HCEC 1CT (cell line): ENCODE measurements around the gene CCDC81.
A peak's percentile ranks its signal among the peaks of the same experiment; 100 is the strongest.
"Not testable (repeated sequence)": the region's sequence is repeated elsewhere in the genome, so short reads cannot be mapped to it uniquely, and the experiment has no call there.

Source experiments
- DNase-seq: peaks from one replicate; pipeline ENCODE4 v3.0.0-alpha.2; 2017

CCDC81 gene

DNA sequence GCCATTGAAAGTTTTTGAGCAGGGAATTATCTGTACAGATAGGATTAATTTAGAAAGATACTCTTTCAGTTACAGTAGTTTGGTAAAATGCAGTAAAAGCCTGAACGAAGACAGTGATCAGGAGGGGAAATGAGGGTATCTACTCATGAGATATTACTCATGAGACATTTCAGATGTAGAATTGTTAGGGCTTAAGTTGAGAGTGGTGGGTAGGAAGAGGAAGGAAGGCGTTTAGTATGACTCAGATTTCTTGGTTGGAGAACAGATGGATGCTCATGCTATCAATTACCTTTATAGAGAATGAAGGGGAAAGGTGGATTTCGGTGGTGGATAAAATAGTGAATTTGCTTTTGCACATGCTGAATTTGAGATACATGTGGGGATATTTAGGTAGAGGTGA lies 15.8 kb downstream of the CCDC81 start:
- DNase-seq, result no peak

GRCh38 chr11:86395061-86395551 lies 20.4 kb downstream of the CCDC81 start:
- peak; percentile 12 for DNase-seq

GRCh38 chr11:86396396-86396795 lies 21.7 kb downstream of the CCDC81 start:
- DNase-seq, result peak; percentile 78

- no peak for DNase-seq
Measured at GRCh38 chr11:86397351-86397750, 22.7 kb downstream of the CCDC81 start.

DNA sequence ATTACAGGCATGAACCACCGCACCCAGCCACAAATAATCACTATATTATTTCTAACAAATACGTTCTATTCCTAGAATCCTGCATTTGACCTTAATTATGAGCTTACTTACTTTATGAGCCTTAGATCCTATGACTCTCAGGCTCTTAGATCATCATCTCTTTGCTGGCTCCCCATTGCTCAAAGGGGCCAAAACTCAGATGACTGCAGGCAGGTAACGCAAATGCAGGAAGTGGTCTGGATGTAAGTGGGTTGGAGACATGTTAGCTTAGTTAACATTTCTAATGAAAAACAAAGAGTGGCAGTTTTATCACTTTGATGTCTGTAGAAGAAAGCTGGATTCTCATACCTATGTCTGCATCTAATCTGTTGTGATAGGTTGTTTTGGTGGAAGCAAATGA lies 23.4 kb downstream of the CCDC81 start:
- DNase-seq, result no peak

- no peak for DNase-seq
Measured at GRCh38 chr11:86403458-86403857, 28.8 kb downstream of the CCDC81 start.

GRCh38 chr11:86408845-86409244 lies 34.2 kb downstream of the CCDC81 start:
- DNase-seq, result peak; percentile 13

GRCh38 chr11:86414032-86414431 lies 39.3 kb downstream of the CCDC81 start:
- no peak for DNase-seq

GRCh38 chr11:86415026-86415425 lies 40.3 kb downstream of the CCDC81 start:
- DNase-seq, result no peak

DNA sequence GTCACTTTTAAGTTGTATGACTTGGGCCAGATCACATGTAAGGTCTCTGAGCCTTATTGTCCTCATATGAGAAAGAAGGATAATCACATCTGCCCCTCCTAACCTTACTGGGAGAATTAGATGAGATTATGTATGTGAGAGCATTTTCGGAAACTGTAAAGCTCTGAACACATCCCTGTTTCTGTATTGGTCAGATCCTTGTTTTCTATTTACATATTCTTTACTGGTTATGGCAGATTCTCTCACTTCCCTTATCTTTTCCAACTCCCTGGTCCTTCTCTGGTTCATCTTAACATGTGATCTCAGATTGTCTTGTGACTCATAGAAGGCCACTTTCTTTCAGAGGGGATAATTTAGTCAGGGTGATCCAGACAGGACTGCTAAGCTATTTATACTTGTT lies 41.8 kb downstream of the CCDC81 start:
- DNase-seq, result no peak

DNA sequence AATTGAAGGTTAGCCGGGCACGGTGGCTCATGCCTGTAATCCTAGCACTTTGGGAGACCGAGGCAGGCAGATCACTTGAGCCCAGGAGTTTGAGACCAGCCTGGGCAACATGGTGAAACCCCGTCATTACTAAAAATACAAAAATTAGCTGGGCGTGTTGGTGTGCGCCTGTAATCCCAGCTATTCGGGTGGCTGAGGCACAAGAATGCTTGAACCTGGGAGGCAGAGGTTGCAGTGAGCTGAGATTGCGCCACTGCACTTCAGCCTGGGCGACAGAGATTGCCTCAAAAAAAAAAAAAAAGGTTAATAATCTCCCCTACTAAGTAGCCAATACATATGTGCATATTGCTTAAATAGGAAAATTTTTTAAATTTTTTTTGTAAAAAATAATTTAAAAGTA lies 42.3 kb downstream of the CCDC81 start:
- not testable (repeated sequence) for DNase-seq

DNA sequence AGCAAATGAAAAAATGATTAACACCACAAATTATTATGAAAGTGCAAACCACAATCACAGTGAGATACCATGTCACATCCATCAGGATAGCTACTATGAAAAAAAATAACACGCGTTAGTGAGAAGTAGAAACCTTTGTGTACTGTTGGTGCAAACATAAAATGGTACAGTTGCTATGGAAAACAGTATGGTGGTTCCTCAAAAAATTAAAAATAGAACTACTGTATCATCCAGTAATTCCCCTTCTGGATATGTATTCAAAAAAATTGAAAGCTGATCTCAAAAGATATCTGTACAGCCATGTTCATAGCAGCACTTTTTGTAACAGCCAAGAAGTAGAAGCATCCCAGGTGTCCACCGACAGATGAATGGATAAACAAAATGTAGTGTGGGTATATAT lies 43.4 kb downstream of the CCDC81 start:
- DNase-seq, result no peak

GRCh38 chr11:86418513-86418912 lies 43.8 kb downstream of the CCDC81 start:
- no peak for DNase-seq

- peak; percentile 13 for DNase-seq
Measured at GRCh38 chr11:86418917-86419316, 44.2 kb downstream of the CCDC81 start.

DNA sequence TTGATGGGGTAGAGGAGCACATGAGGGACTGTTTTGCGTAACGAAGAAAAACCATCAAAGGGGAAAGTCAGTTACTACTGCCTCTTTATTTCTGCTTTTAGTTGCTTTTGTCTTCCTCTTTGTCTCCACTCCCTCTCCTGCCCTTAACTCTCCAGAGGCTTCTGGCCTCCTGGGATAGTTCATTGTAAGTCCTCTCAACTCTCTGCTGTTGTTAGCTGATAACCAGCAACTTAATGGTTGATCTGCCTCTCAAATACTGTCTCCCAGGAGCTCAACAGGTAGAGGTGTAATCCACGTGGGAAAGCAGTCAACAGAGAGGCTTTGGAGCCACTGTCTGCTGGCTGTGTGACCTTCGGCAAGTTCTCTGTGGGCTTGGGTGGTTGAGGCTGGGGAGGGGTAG lies 47.3 kb downstream of the CCDC81 start:
- no peak for DNase-seq

DNA sequence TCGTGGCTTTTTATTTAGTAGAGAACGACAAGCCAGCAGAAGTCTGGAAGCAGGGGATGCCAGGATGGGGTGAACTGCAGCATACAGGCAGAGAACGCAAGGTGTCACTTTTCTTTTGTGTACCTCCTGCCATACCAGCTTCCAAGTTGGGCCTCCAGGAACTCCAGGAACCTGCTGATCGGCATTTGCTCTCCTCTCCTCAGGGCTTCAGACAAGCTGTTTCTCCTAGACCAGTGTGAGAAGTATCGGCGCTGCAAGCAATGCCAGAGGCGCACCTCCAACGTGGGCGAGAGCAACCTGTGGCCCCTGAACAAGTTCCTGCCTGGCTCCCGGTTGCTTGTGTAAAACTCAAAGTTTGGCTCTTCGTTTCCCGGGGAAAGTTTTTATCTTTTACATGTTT lies 47.7 kb downstream of the CCDC81 start:
- DNase-seq, result no peak

- DNase-seq, result not testable (repeated sequence)
Measured at GRCh38 chr11:86423488-86423887, 48.8 kb downstream of the CCDC81 start.

DNA sequence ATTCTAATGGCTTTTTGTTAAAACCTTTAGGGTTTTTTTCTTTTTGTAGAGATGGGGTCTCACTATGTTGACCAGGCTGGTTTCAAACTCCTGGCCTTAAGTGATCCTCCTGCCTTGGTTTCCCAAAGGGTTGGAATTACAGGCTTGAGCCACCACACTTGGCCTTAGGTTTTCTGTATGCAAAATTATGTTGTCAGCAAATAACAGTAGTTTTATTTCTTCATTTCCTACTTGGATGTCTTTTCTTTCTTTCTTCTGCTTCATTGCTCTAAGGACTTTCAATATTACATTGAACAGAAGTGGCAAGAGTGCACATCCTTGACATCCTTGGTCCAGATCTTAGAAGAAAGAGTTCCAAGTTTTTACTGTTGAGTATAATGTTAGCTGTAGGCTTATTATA lies 52.8 kb downstream of the CCDC81 start:
- no peak for DNase-seq

DNA sequence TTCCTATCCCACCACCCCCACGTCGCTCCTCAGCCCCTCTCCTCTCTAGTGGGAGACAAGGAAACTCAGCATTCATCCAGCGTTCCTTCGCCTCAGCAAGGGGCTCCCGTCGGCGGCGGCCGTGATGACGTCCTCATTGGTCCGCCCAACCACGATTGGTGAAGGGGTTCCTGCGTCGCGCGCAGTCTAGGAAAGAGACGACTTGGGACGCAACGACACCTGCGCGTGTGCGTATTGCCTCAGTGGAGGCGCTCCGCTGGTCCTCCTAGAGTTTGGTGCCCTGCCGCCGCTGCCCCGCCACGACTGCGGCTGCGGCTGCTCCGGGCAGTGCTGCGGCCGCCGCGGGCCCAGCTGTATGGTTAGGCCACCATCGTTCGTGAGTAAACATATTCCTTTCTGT lies 56.6 kb downstream of the CCDC81 start:
- DNase-seq, result no peak

DNA sequence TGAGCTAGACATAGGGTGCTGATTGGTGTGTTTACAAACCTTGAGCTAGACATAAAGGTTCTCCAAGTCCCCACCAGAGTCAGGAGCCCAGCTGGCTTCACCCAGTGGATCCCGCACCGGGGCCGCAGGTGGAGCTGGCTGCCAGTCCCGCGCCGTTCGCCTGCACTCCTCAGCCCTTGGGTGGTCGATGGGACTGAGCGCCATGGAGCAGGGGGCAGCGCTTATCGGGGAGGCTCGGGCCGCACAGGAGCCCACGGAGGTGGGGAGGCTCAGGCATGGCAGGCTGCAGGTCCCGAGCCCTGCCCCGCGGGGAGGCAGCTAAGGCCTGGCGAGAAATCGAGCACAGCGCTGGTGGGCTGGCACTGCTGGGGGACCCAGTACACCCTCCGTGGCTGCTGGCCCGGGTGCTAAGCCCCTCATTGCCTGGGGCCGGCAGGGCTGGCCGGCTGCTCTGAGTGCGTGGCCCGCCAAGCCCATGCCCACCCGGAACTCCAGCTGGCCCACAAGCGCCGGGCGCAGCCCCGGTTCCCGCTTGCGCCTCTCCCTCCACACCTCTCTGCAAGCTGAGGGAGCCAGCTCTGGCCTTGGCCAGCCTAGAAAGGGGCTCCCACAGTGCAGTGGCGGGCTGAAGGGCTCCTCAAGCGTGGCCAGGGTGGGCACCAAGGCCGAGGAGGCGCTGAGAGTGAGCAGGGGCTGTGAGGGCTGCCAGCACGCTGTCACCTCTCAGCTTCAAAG lies 58.8 kb downstream of the CCDC81 start:
- DNase-seq, result not testable (repeated sequence)

DNA sequence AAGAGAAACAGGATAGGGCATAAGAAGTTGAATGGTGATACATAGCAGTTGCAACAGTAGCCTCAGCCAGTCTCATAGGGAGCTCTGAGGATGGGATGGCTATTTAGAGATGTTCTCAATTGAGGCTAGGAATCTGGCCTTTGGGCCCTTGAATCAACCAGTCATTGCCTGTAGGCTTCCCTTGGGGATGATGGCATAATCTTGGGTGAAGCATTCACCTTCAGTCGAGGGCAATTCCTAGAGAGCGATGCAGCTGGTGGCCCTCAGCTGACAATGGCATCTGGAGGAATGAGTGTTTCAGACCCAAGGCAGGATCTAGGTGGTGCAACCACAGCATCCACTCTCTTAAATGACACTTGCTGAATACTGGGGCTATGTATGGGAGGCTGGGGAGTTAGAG lies 61.0 kb downstream of the CCDC81 start:
- no peak for DNase-seq

- DNase-seq, result peak; percentile 76
Measured at GRCh38 chr11:86438685-86439084, 64.0 kb downstream of the CCDC81 start.

GRCh38 chr11:86440305-86440716 lies 65.6 kb downstream of the CCDC81 start:
- peak; percentile 31 for DNase-seq

DNA sequence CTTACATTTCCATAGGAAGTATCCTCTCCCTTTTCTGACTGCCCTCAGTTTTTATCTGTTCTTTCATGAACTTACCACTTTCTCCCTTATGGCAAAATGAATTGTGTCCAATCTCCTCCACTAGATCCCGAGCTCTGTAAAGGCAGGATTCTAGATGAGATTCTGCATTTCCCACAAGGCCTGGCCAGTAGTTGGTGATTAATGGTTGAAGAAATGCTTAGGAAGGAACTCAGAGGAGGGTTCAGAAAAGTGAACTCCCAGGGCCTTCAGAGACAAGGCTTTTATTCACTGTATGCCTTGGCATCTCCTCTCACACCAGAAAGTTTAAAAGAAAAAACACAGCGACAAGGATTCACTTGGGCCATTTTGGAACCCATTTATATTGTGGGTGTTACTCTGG lies 66.2 kb downstream of the CCDC81 start:
- DNase-seq, result no peak

DNA sequence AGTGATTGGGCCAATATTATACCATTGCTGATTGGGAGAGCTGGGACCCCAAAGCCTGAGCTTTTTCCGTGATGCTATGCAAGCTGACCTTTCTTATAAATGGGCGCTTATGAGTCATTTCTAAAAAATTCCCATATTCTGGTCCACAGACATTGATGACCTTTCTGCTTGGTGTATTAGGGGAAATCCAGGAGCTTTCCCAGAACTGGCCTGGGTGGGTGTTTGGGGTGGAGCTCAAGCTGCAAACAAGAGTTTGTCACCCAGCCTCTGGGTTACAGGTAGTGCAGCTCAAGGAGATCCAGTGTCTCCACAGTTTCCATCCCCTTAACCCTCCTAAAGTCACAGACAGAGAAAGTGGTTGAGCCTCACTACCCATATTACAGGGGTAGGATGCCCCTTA lies 67.7 kb downstream of the CCDC81 start:
- no peak for DNase-seq
